ENCODE measurements around the gene RAMP3.

- TF ChIP-seq, protein P1, sequence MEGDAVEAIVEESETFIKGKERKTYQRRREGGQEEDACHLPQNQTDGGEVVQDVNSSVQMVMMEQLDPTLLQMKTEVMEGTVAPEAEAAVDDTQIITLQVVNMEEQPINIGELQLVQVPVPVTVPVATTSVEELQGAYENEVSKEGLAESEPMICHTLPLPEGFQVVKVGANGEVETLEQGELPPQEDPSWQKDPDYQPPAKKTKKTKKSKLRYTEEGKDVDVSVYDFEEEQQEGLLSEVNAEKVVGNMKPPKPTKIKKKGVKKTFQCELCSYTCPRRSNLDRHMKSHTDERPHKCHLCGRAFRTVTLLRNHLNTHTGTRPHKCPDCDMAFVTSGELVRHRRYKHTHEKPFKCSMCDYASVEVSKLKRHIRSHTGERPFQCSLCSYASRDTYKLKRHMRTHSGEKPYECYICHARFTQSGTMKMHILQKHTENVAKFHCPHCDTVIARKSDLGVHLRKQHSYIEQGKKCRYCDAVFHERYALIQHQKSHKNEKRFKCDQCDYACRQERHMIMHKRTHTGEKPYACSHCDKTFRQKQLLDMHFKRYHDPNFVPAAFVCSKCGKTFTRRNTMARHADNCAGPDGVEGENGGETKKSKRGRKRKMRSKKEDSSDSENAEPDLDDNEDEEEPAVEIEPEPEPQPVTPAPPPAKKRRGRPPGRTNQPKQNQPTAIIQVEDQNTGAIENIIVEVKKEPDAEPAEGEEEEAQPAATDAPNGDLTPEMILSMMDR (IDR thresholded peaks at IDR 0.05) = no peak
- TF ChIP-seq POLR2A (IDR thresholded peaks at IDR 0.05) = no peak
Observed at GRCh38 chr7:45182856-45183710, 25.5 kb downstream of the RAMP3 start.
